ENCODE measurements around the gene TENT4A.

Gene TENT4A

DNA sequence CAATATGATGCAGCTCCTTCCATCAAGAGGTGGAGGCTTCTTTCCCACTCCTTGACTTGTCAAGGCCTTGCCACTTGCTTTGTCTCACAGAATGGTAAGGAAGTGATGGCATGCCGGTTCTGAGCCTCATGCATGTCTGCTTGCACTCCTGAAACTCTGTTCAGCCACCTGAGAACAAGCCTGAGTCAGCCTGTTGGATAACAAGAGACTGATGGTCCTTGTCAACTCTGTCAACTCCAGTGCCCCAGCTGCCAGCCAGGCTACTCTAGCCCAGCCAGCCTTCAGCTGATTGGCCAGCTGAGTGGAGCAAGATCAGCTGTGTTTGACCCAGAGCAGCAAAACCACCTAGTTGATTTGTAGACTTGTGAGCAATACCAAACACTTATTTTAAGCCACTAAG lies 4.4 kb upstream of the TENT4A start:
- WGBS, 2 experiments: 81 to 83% methylated on average over 1 of the region's 1 CpG
- H3K27ac ChIP-seq (ENCODE audit: insufficient read depth, low read depth, low read length, poor library complexity, severe bottlenecking): no peak overlapping the region

DNA sequence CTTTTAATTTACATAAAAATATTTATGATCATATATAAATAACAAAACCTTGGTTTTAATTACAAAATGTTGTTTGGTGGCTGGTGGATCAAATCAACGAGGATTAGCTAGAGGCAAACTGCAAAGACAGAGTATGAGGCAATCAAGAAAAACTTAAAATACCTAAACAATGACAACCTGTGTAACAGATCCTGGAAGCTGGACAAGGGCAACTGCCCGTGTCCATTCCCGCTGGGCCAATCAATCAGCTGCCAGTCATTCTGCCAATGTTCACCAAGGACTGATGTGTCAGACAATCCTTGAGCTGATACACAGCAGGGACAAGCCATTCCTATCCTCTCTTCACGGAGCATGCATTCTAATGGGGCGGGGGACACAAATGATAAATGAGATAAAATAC lies 3.2 kb upstream of the TENT4A start:
- Histone ChIP-seq H3K27me3 (ENCODE audit: control insufficient read depth, insufficient read depth, low read length, poor library complexity, severe bottlenecking) (peaks cover 18% of the 10 kb centered on the region), H3K4me3 (ENCODE audit: insufficient read depth, low read depth, low read length) (no peak overlapping the region), H3K36me3 (ENCODE audit: control insufficient read depth, insufficient read depth, low read length) (no peaks in the 10 kb centered on the region), H3K27ac (ENCODE audit: insufficient read depth, low read depth, low read length, poor library complexity, severe bottlenecking) (no peak overlapping the region), H3K4me1 (ENCODE audit: control insufficient read depth, insufficient read depth, low read length) (peaks cover 2% of the 10 kb centered on the region), H3K9me3 (ENCODE audit: control insufficient read depth, low read length) (no peaks in the 10 kb centered on the region)
- 92 to 95% methylated on average over 4 to 5 of the region's 5 CpGs for WGBS, 2 experiments

More for the DNA sequence above, 4.4 kb upstream of the TENT4A start:
- Histone ChIP-seq H3K36me3 (ENCODE audit: control insufficient read depth, insufficient read depth, low read length) (no peaks in the 10 kb centered on the region), H3K27me3 (ENCODE audit: control insufficient read depth, insufficient read depth, low read length, poor library complexity, severe bottlenecking) (peaks cover 18% of the 10 kb centered on the region), H3K4me3 (ENCODE audit: insufficient read depth, low read depth, low read length) (no peak overlapping the region), H3K9me3 (ENCODE audit: control insufficient read depth, low read length) (no peaks in the 10 kb centered on the region), H3K4me1 (ENCODE audit: control insufficient read depth, insufficient read depth, low read length) (no peaks in the 10 kb centered on the region)

DNA sequence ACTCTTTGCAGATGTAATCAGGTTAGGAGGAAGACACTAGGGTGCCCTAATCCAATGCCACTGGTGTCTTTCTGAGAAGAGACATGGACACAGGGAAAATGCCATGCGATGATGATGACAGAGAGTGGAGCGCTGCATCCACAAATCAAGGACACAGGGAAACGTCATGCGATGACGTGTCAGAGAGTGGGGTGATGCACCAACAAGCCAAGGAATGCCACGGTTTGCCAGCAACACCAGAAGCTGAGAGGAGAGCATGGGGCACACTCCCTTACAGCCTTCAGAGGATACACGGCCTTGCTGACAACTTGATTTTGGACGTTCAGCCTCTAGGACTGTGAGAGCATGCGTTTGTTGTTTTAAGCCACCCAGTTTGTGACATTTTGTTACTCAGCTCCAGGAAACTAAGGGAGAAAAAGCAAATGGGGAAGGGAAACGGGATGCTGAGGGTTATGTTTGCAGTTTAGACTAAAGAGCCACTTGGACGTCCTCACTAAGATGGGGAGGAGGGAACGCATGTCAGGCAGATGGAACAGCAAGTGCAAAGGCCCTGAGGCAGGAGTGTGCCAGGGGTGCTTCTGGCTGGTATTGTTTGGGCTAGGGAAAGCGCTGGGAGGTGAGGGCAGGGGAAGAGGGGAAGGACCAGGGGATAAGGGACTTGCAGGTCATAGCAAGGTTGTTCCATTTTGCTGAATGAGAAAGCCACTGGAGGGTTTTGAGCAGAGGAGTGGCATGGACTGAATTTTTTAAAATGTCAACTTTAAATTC lies 2.5 kb upstream of the TENT4A start:
- H3K4me1 ChIP-seq (ENCODE audit: control insufficient read depth, insufficient read depth, low read length): peaks cover 8% of the 10 kb centered on the region
- WGBS, 2 experiments: 82 to 86% methylated on average over 13 of the region's 13 CpGs

DNA sequence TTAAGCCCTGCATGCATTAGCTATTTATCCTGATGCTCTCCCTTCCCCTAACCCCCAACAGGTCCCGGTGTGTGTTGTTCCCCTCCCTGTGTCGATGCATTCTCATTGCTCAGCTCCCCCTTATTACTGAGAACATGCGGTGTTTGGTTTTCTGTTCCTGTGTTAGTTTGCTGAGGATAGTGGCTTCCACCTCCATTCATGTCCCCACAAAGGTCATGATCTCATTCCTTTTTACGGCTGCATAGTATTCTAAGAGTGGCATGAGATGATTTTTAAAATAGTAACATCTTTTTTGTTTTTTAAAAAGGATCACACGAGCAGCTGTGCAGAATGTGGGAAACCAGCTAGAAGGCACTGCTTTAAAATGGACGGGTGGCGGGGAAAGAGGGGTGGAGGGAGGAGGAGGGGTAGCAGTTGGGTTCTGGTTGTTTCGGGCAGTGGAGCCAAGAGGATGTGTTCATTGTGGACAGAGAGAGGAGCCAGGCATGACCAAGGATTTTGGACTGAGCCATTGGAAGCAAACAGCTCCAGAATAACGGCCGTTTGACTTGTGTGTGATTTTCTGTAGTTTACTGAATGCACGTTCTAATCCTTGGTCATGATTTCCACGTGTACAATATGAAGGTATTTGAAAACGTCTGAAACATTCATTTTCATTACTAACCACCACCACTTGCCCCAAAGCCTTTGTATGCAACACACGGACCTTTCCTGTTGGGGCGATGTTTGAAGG lies 1.7 kb upstream of the TENT4A start:
- Histone ChIP-seq H3K27ac (ENCODE audit: insufficient read depth, low read depth, low read length, poor library complexity, severe bottlenecking) (peak overlapping the region; percentile 89), H3K36me3 (ENCODE audit: control insufficient read depth, insufficient read depth, low read length) (no peaks in the 10 kb centered on the region), H3K27me3 (ENCODE audit: control insufficient read depth, insufficient read depth, low read length, poor library complexity, severe bottlenecking) (peaks cover 18% of the 10 kb centered on the region), H3K4me1 (ENCODE audit: control insufficient read depth, insufficient read depth, low read length) (peaks cover 16% of the 10 kb centered on the region), H3K4me3 (ENCODE audit: insufficient read depth, low read depth, low read length) (peak overlapping the region; percentile 80), H3K9me3 (ENCODE audit: control insufficient read depth, low read length) (no peaks in the 10 kb centered on the region)
- 62 to 66% methylated on average over 13 to 14 of the region's 15 CpGs for WGBS, 2 experiments

More for the DNA sequence above, 2.5 kb upstream of the TENT4A start:
- H3K4me3 ChIP-seq (ENCODE audit: insufficient read depth, low read depth, low read length): no peak overlapping the region
- H3K9me3 ChIP-seq (ENCODE audit: control insufficient read depth, low read length): no peaks in the 10 kb centered on the region
- no peaks in the 10 kb centered on the region for H3K36me3 ChIP-seq (ENCODE audit: control insufficient read depth, insufficient read depth, low read length)
- peaks cover 18% of the 10 kb centered on the region for H3K27me3 ChIP-seq (ENCODE audit: control insufficient read depth, insufficient read depth, low read length, poor library complexity, severe bottlenecking)
- no peak overlapping the region for H3K27ac ChIP-seq (ENCODE audit: insufficient read depth, low read depth, low read length, poor library complexity, severe bottlenecking)

DNA sequence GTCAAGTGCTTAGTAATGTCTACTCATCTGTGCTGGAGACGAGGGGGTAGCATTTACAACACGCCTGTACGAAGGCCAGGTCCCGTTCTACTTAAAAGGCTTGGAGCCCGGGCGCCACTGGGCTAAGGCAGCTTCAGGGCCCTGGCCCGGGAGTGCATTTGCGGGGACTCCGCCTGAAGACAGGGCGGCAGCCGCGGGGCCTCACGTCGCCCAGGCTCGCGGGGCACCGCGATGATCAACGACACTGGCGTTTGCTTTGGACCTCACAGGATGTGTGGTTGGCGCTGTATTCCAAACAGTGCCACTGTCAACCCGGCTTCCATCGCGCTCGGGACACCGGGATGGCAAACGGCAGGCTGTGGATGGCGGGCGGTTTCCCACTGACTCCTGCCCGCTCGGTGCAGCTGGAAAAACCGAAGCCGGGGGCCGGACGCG lies 1.1 kb upstream of the TENT4A start:
- H3K27me3 ChIP-seq (ENCODE audit: control insufficient read depth, insufficient read depth, low read length, poor library complexity, severe bottlenecking): peaks cover 18% of the 10 kb centered on the region
- H3K4me3 ChIP-seq (ENCODE audit: insufficient read depth, low read depth, low read length): peak overlapping the region; percentile 80
- peaks cover 19% of the 10 kb centered on the region for H3K4me1 ChIP-seq (ENCODE audit: control insufficient read depth, insufficient read depth, low read length)
- 1% methylated on average over 36 of the region's 36 CpGs for WGBS, 2 experiments
- H3K9me3 ChIP-seq (ENCODE audit: control insufficient read depth, low read length): no peaks in the 10 kb centered on the region
- no peaks in the 10 kb centered on the region for H3K36me3 ChIP-seq (ENCODE audit: control insufficient read depth, insufficient read depth, low read length)
- H3K27ac ChIP-seq (ENCODE audit: insufficient read depth, low read depth, low read length, poor library complexity, severe bottlenecking): peak overlapping the region; percentile 89

DNA sequence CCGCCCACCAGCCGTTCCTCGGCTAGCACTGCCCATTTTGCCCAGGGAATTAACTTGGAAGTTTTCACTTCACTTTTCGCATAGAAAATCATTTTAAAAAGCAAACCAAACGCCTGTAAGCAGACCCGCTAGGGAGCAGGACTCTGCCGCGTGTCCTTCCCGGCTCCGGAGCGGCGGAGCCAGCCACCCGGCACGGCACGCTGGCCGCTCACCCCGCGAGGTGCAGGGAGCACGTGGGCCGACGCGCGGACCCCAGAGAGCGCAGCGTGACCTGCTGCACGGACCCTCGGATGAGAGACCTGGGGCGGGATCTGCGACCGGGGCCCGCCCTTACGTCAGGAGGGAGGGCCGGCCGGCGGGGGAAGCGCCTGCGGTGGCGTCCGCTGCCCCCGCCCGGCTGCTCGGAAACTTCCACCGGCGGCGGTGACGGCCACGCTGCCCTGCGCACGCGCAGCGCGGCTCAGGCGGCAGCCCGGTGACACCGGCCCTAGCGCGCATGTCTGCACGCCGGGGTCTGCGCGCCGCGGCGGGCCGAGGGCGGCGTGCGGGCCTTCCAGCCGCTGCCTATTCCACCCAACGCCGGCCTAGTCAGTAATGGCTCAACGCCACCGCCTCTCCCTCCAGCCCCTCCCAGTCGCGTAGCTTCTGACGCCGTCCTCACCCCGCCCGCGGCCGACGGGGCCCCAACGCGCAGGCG lies 507 bp upstream of the TENT4A start:
- peaks cover 23% of the 10 kb centered on the region for H3K4me1 ChIP-seq (ENCODE audit: control insufficient read depth, insufficient read depth, low read length)
- peaks cover 18% of the 10 kb centered on the region for H3K27me3 ChIP-seq (ENCODE audit: control insufficient read depth, insufficient read depth, low read length, poor library complexity, severe bottlenecking)
- 0% methylated on average over 85 of the region's 85 CpGs for WGBS, 2 experiments
- H3K36me3 ChIP-seq (ENCODE audit: control insufficient read depth, insufficient read depth, low read length): no peaks in the 10 kb centered on the region
- no peaks in the 10 kb centered on the region for H3K9me3 ChIP-seq (ENCODE audit: control insufficient read depth, low read length)
- H3K4me3 ChIP-seq (ENCODE audit: insufficient read depth, low read depth, low read length): peak overlapping the region; percentile 80
- H3K27ac ChIP-seq (ENCODE audit: insufficient read depth, low read depth, low read length, poor library complexity, severe bottlenecking): peak overlapping the region; percentile 89

DNA sequence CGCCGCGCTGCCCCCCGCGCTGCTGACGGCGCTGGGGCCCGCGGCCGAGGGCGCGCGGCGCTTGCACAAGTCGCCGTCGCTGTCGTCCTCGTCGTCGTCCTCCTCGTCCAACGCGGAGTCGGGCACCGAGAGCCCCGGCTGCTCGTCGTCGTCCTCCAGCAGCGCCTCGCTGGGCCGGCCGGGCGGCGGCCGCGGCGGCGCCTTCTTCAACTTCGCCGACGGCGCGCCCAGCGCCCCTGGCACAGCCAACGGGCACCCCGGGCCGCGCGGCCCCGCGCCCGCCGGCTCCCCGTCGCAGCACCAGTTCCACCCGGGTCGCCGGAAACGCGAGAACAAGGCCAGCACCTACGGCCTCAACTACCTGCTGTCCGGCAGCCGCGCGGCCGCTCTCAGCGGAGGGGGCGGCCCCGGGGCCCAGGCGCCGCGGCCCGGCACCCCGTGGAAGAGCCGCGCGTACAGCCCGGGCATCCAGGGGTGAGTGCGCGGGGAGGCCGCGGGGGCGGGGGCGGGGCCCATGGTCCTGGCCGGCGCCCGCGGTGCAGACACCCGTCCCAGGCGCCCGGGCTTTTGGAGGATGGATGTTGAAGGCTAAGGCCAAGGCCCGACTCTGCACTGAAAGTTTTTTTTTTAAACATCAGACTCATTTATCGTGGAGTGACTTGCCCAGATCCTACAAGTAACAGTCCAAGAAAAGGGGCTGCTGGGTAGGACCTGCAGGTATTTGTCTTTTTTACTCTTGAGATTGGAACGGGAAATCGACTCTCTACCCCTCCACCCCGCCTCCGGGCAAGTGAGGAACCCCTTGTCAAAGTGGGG lies 1.2 kb downstream of the TENT4A start:
- no peaks in the 10 kb centered on the region for H3K9me3 ChIP-seq (ENCODE audit: control insufficient read depth, low read length)
- no peak overlapping the region for H3K27ac ChIP-seq (ENCODE audit: insufficient read depth, low read depth, low read length, poor library complexity, severe bottlenecking)
- 1 to 2% methylated on average over 97 to 99 of the region's 99 CpGs for WGBS, 2 experiments
- peaks cover 28% of the 10 kb centered on the region for H3K4me1 ChIP-seq (ENCODE audit: control insufficient read depth, insufficient read depth, low read length)
- peak overlapping the region; percentile 80 for H3K4me3 ChIP-seq (ENCODE audit: insufficient read depth, low read depth, low read length)
- H3K36me3 ChIP-seq (ENCODE audit: control insufficient read depth, insufficient read depth, low read length): no peaks in the 10 kb centered on the region
- H3K27me3 ChIP-seq (ENCODE audit: control insufficient read depth, insufficient read depth, low read length, poor library complexity, severe bottlenecking): peaks cover 18% of the 10 kb centered on the region

DNA sequence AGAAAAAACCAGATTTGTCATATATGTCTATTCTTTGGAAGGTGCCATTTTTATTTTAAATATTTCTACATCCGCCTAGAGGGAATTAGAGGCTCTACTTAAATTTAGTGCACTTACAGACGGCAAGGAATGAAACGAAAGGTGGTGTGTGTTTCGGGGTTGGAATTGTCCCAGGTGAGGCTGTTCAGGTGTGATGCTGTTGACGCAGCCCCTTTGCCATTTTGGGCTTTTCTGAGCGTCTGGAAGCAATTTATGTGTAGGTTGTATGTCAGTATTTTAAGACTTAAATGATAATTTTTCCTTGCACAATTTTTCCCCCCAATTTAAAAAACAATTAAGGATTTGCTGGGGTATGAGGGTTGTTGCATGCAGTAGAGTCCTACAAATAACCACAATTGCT lies 2.0 kb downstream of the TENT4A start:
- Histone ChIP-seq H3K9me3 (ENCODE audit: control insufficient read depth, low read length) (no peaks in the 10 kb centered on the region), H3K27me3 (ENCODE audit: control insufficient read depth, insufficient read depth, low read length, poor library complexity, severe bottlenecking) (peaks cover 14% of the 10 kb centered on the region), H3K27ac (ENCODE audit: insufficient read depth, low read depth, low read length, poor library complexity, severe bottlenecking) (no peak overlapping the region), H3K4me3 (ENCODE audit: insufficient read depth, low read depth, low read length) (peak overlapping the region; percentile 80), H3K4me1 (ENCODE audit: control insufficient read depth, insufficient read depth, low read length) (peaks cover 28% of the 10 kb centered on the region), H3K36me3 (ENCODE audit: control insufficient read depth, insufficient read depth, low read length) (no peaks in the 10 kb centered on the region)
- WGBS, 2 experiments: 85 to 86% methylated on average over 6 of the region's 6 CpGs

DNA sequence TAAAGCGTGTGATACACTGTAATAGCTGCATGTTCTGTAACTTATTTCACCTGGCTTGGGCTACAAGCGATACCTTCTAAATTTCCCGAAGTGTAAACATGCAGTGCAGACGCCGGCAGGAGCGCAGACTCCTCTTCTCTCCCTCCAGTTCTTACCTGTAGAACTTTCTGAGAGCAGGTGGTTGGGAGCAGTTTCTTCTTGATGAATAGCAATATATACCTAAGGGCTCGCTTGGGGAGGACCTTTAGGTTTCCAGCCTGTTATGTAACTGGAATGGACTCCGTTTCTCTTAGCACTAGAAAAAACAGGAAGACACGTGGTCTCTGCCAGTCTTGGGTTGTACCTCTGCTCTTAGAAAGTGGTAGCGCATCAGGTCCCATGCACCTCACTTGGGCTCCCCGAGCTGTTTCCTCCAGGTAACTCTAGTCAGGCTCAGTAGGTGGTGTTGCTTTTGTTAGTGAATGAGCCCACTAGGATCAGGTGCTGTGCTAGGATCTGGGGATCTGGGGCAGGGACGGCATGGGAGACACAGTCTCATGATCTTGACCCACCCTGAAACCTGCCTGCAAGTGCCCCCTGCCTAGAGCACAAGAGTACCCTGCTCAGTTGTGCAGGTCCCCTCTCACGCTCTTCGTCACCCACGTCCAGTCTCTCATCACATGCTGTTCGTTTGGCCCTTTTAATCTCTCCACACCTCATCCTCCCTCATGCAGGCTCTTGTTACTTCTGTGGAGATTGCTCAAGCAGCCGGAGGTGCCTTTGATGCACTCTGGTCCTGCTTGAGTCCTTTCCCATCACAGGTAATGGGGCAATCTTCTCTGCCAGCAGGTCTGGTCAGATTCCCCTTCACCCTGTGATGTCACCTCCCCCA lies 2.8 kb downstream of the TENT4A start:
- H3K9me3 ChIP-seq (ENCODE audit: control insufficient read depth, low read length): no peaks in the 10 kb centered on the region
- H3K27ac ChIP-seq (ENCODE audit: insufficient read depth, low read depth, low read length, poor library complexity, severe bottlenecking): no peak overlapping the region
- H3K36me3 ChIP-seq (ENCODE audit: control insufficient read depth, insufficient read depth, low read length): no peaks in the 10 kb centered on the region
- H3K27me3 ChIP-seq (ENCODE audit: control insufficient read depth, insufficient read depth, low read length, poor library complexity, severe bottlenecking): peaks cover 7% of the 10 kb centered on the region
- peaks cover 32% of the 10 kb centered on the region for H3K4me1 ChIP-seq (ENCODE audit: control insufficient read depth, insufficient read depth, low read length)
- WGBS, 2 experiments: 89% methylated on average over 17 of the region's 17 CpGs
- H3K4me3 ChIP-seq (ENCODE audit: insufficient read depth, low read depth, low read length): peak overlapping the region; percentile 80

Data from ectodermal cell (in vitro differentiated cells).